Measurements from ENCODE around the gene BCL7C. TPM values are rescaled to one million over a fixed set of nuclear protein-coding genes. Genes with fewer than 3 reads are reported as not detected.

Gene BCL7C
- total RNA-seq, 1 donor from 2014 or later = 34.2 TPM

- Mint-ChIP-seq H3K9me3 (ENCODE audit: low read depth) (no peaks in the 10 kb centered on the region), H3K4me3 (ENCODE audit: low read depth) (no peak overlapping the region), H3K27ac (no peak overlapping the region), H3K27me3 (no peaks in the 10 kb centered on the region), H3K4me1 (ENCODE audit: low read depth) (no peaks in the 10 kb centered on the region), H3K36me3 (ENCODE audit: insufficient read depth) (no peaks in the 10 kb centered on the region)
- no peak for TF ChIP-seq CTCF (IDR thresholded peaks at IDR 0.05; ENCODE audit: unreplicated experiment)
- DNase-seq (ENCODE audit: low spot score, unreplicated experiment) = no peak
Measured at GRCh38 chr16:30903596-30903995, 9.7 kb upstream of the BCL7C start.

GRCh38 chr16:30903002-30903401 lies 9.1 kb upstream of the BCL7C start:
- Mint-ChIP-seq H3K27ac (peak overlapping the region; percentile 98), H3K4me1 (ENCODE audit: low read depth) (no peaks in the 10 kb centered on the region), H3K27me3 (no peaks in the 10 kb centered on the region), H3K9me3 (ENCODE audit: low read depth) (no peaks in the 10 kb centered on the region), H3K4me3 (ENCODE audit: low read depth) (peak overlapping the region; percentile 82), H3K36me3 (ENCODE audit: insufficient read depth) (no peaks in the 10 kb centered on the region)
- TF ChIP-seq CTCF (IDR thresholded peaks at IDR 0.05; ENCODE audit: unreplicated experiment) = no peak
- DNase-seq (ENCODE audit: low spot score, unreplicated experiment) = no peak

- H3K4me3 Mint-ChIP-seq (ENCODE audit: low read depth) = peak overlapping the region; percentile 82
- peaks cover under 1% of the 10 kb centered on the region for H3K4me1 Mint-ChIP-seq (ENCODE audit: low read depth)
- no peaks in the 10 kb centered on the region for H3K36me3 Mint-ChIP-seq (ENCODE audit: insufficient read depth)
- H3K9me3 Mint-ChIP-seq (ENCODE audit: low read depth) = no peaks in the 10 kb centered on the region
- peak overlapping the region; percentile 98 for H3K27ac Mint-ChIP-seq
- DNase-seq (ENCODE audit: low spot score, unreplicated experiment) = peak; percentile 64
- no peaks in the 10 kb centered on the region for H3K27me3 Mint-ChIP-seq
- peak; percentile 45 for TF ChIP-seq CTCF (IDR thresholded peaks at IDR 0.05; ENCODE audit: unreplicated experiment)
Measured at GRCh38 chr16:30902029-30902972, 8.4 kb upstream of the BCL7C start.

GRCh38 chr16:30901201-30902028 lies 7.5 kb upstream of the BCL7C start:
- Mint-ChIP-seq H3K4me1 (ENCODE audit: low read depth) (peaks cover 6% of the 10 kb centered on the region), H3K4me3 (ENCODE audit: low read depth) (peak overlapping the region; percentile 64), H3K27me3 (no peaks in the 10 kb centered on the region), H3K27ac (no peak overlapping the region), H3K36me3 (ENCODE audit: insufficient read depth) (no peaks in the 10 kb centered on the region), H3K9me3 (ENCODE audit: low read depth) (no peaks in the 10 kb centered on the region)
- no peak for DNase-seq (ENCODE audit: low spot score, unreplicated experiment)
- TF ChIP-seq CTCF (IDR thresholded peaks at IDR 0.05; ENCODE audit: unreplicated experiment) = no peak

GRCh38 chr16:30900588-30900987 lies 6.7 kb upstream of the BCL7C start:
- H3K36me3 Mint-ChIP-seq (ENCODE audit: insufficient read depth) = no peaks in the 10 kb centered on the region
- peaks cover 13% of the 10 kb centered on the region for H3K4me1 Mint-ChIP-seq (ENCODE audit: low read depth)
- no peaks in the 10 kb centered on the region for H3K27me3 Mint-ChIP-seq
- H3K27ac Mint-ChIP-seq = no peak overlapping the region
- TF ChIP-seq CTCF (IDR thresholded peaks at IDR 0.05; ENCODE audit: unreplicated experiment) = no peak
- no peak overlapping the region for H3K4me3 Mint-ChIP-seq (ENCODE audit: low read depth)
- no peaks in the 10 kb centered on the region for H3K9me3 Mint-ChIP-seq (ENCODE audit: low read depth)
- no peak for DNase-seq (ENCODE audit: low spot score, unreplicated experiment)
